ENCODE results near the gene USP14.

- no peak for TF ChIP-seq CTCF (tag by site-specific recombination; IDR thresholded peaks at IDR 0.05)
- TF ChIP-seq REST (tag by site-specific recombination; IDR thresholded peaks at IDR 0.05): no peak
- TF ChIP-seq ZBTB8A (tag by site-specific recombination; IDR thresholded peaks at IDR 0.05): no peak
- no peak for TF ChIP-seq ZNF555 (tag by site-specific recombination; conservative IDR thresholded peaks at IDR 0.05)
- no peak for TF ChIP-seq KLF16 (tag by site-specific recombination; IDR thresholded peaks at IDR 0.05)
- TF ChIP-seq ZNF677 (tag by site-specific recombination; IDR thresholded peaks at IDR 0.05): no peak
Observed at GRCh38 chr18:154151-154550, 4.2 kb upstream of the USP14 start.

Data from HEK293 (cell line).